SH-SY5Y (cell line): Measurements from ENCODE around the gene ODF2.

ENCODE experiments used
- GATA2 ChIP-seq: IDR thresholded peaks from 2 replicates; pipeline ENCODE4 v1.6.1; 2011; ENCODE audit warnings: mild to moderate bottlenecking, low read depth, low read length
- GATA3 ChIP-seq: IDR thresholded peaks from 2 replicates; pipeline ENCODE4 v1.6.1; 2011; ENCODE audit warnings: low read depth, mild to moderate bottlenecking, low read length, moderate library complexity

Gene ODF2

DNA sequence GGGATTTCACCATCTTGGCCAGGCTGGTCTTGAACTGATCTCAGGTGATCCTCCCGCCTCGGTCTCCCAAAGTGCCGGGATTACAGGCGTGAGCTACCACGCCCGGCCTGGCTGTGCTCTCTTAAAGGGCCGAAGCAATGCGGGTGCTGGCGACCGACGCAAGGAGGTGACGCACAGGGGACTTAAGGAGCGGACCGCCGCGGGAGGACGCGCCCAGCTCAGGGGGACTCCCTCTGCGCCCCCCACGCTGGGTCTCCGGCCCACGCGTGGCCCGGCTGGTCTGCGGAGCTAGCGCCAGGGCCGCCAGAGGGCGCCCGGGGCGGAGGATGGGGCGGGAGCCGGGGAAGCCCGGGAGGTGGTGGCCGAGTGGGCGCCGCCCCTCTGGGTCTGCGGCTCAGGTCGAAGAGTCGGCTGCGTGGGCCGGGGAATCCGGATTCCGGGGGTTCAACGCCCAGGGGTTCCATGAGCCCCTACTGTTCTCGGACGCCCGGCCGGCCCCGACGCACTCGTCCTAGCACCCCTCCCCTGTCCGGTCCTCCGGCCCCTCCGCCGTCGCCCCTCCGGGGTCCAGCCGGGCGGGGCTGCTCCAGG, 35.7 kb upstream of the ODF2 start:
- TF ChIP-seq GATA3 (no peak), GATA2 (no peak)

GRCh38 chr9:128420651-128421481, 34.9 kb upstream of the ODF2 start, which contains the start of gene CERCAM:
TSS of gene CERCAM (plus strand) at chr9:128420857. CDS start at chr9:128420878, 21 bp downstream.
- no peak for TF ChIP-seq GATA3
- TF ChIP-seq GATA2 = no peak

GRCh38 chr9:128421482-128421996, 34.3 kb upstream of the ODF2 start:
- TF ChIP-seq GATA3 = no peak
- no peak for TF ChIP-seq GATA2

GRCh38 chr9:128422783-128423150, 33.0 kb upstream of the ODF2 start:
- TF ChIP-seq GATA3 (no peak), GATA2 (no peak)

DNA sequence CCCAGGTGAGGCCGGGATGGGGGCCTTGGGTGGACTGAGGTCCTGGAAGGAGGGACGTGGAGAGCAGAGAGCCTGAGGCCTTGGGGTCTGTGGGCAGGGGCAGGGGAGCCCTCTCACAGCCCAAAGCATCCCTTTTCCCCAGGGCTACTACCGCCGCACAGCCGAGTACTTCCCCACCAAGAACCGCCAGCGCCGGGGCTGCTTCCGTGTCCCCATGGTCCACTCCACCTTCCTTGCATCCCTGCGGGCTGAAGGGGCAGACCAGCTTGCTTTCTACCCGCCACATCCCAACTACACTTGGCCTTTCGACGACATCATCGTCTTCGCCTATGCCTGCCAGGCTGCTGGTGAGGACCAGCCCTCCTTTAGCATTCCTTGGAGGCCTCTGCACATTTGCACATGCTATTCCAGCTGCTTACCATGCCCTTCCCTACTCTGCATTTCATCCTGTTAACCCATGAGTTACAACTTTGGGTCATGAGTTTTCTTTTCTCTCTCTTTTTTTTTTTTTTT, 31.5 kb upstream of the ODF2 start:
- TF ChIP-seq GATA2 (no peak), GATA3 (no peak)

GRCh38 chr9:128428644-128429512, 26.9 kb upstream of the ODF2 start:
- TF ChIP-seq GATA2 = no peak
- TF ChIP-seq GATA3 = no peak

DNA sequence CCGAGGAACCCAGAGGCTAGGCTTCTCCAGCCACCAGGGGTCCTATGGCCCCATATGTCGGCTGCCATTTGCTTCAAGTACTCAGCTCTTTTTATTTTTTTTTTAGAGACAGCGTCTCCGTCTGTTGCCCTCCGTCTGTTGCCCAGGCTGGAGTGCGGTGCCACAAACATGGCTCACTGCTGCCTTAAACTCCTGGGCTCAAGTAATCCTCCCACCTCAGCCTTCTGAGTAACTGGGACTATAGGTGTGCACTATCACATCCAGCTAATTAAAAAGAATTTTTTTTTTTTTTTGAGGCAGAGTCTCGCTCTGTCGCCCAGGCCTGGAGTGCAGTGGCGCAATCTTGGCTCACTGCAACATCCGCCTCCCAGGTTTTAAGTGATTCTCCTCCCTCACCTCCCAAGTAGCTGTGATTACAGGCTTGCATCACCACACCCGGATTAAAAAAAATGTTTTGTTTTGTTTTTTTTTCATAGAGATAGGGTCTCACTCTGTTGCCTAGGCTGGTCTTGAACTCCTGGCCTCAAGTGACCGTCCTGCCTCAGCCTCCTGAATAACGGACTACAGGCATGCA, 26.2 kb upstream of the ODF2 start:
- TF ChIP-seq GATA2 = no peak
- TF ChIP-seq GATA3 = no peak

GRCh38 chr9:128431207-128431606, 24.6 kb upstream of the ODF2 start:
- no peak for TF ChIP-seq GATA3
- no peak for TF ChIP-seq GATA2

GRCh38 chr9:128434340-128434739, 21.5 kb upstream of the ODF2 start:
- no peak for TF ChIP-seq GATA3
- TF ChIP-seq GATA2 = no peak

- TF ChIP-seq GATA2 (no peak), GATA3 (no peak)
Observed at GRCh38 chr9:128435611-128436010, 20.2 kb upstream of the ODF2 start.

DNA sequence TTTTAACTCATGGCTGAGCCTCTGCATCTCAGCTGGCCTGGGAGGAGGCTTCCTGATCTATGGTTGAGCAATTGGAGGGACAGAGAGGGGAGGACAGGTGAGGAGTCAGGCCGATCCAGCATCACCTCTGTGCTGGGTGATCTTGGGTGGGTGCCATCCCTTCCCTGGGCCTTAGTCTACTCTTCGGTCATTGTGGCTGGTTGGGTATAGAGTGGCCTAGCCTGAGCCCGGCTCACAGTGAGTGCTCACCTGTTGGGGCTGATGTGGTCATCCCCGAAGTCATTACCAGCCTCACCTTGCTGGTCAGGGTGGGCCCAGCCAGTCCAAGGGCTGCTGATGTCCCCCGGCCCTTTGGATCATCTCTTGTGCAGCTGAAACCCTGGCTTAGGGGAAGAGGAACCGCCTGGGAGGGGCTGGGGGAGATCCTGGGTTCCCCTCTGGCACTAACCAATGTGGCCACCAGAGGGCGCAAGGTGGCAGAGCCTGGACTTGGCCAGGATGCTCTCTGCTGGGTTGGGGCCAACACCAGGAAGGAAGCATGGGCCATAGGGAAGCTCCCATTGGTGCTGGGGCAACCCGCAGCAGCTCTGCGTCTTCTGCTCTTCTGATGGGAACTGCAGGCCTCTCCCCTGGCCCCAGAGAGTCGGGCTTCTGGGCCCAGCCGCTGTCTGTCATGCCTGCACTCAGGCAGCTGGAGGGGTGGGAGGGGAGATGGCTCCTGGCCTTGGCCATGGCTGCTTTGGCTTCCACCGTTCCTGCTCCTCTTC, 17.3 kb upstream of the ODF2 start:
- TF ChIP-seq GATA2 (no peak), GATA3 (no peak)

DNA sequence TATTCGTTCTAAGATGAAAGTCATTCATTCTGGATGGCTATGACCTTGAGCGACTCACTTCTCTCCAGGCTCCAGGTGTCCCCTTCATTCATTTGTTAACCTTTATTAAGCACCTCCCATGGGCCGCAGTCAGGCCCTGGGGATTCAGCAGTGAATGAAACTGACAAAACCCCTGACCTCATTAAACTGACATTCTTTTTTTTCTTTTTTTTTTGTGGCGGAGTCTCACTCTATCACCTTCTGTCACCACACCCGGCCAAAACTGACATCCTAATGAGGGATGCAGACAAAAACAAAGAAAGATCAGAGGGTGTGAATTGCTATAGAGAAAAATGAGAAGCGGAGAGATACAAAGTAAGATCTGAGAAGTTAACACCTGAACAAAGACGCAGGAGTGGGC, 16.5 kb upstream of the ODF2 start:
- TF ChIP-seq GATA3 = no peak
- TF ChIP-seq GATA2 = no peak

- no peak for TF ChIP-seq GATA3
- no peak for TF ChIP-seq GATA2
Observed at GRCh38 chr9:128442150-128442549, 13.7 kb upstream of the ODF2 start.
